GM21367 (cell line): ENCODE data around the gene LHFPL6.
"Not testable (repeated sequence)": the region's sequence is repeated elsewhere in the genome, so short reads cannot be mapped to it uniquely, and the experiment has no call there.

ENCODE experiments used
- ATAC-seq: cut with Tn5 transposase; IDR thresholded peaks from one replicate; pipeline ENCODE4 v1.9.1; 2021; ENCODE audit not compliant: unreplicated experiment

LHFPL6 gene

GRCh38 chr13:39364947-39365468 is 238.0 kb downstream of the LHFPL6 start:
- no peak for ATAC-seq

GRCh38 chr13:39363382-39363772 is 239.6 kb downstream of the LHFPL6 start:
- no peak for ATAC-seq

GRCh38 chr13:39362652-39363381 is 240.2 kb downstream of the LHFPL6 start:
- ATAC-seq = no peak

DNA sequence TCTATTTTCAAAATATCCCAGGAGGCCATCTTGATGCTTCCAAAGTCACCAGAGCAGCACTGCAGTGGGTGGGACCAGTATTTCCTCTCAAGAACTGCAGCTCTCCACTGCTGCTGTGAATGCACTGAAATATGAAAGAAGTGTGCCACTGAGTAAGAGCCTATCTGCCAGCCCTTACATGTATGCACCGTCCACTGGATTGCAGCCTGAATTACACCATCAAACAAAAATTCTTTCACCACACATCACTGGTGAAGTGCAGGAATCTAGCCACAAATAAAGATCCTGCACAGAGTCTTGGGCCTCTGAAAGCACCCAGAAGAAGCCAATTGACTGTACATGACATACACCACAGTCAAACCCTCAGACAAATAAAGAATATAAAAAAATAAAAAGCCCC is 249.0 kb downstream of the LHFPL6 start:
- ATAC-seq = no peak

- ATAC-seq = no peak
These were observed 252.5 kb downstream of the LHFPL6 start for GRCh38 chr13:39350461-39350881.

GRCh38 chr13:39349391-39349960 is 253.5 kb downstream of the LHFPL6 start:
- no peak for ATAC-seq

DNA sequence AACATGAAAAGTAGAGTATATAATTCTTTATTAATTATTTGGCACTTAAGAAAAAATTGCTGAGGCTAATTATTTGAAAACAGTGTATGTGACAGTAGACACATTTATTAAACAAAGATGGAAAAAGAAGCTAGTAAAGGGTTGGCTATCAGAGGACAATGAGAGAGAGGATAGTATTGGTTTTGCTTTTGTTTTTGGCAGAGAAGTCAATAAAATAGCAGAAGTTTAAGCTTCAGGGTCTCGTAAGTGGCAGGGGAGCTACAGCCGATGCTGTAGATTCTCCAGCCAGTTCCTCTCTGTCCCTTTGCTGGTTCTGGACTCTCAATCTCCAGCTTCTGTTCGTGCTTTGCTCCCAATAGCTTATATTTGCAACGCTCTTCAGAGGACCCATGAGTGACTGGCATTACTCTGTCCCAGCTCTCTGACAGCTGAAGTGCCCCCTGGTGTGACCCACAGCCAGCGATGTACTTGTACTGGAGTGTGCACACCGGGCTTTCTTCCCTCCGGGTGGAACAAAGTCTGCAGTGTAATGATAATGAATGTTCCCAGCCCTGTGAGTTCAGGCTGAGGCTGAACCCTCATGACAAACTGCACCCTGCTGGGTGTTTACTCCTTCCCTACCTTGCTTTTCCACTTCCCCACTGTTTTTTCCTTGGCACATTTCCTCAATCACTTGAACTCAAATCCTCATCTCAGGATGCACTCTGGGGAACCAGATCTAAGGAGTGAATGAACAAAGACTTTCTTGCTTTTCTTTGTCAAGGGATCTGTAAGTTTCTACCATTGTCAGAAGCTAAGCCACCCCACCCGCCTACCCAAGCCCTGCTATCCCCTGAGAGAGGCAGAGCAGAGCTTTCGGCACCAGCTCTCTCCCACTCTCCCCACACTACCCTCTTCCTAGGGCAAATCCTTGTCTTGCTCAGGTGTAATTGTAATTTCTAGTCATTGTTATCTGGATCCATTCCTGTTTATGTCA is 254.8 kb downstream of the LHFPL6 start:
- ATAC-seq = no peak

- no peak for ATAC-seq
These were observed 257.0 kb downstream of the LHFPL6 start for GRCh38 chr13:39345982-39346381.

GRCh38 chr13:39341251-39341650 is 261.7 kb downstream of the LHFPL6 start:
- ATAC-seq = no peak

DNA sequence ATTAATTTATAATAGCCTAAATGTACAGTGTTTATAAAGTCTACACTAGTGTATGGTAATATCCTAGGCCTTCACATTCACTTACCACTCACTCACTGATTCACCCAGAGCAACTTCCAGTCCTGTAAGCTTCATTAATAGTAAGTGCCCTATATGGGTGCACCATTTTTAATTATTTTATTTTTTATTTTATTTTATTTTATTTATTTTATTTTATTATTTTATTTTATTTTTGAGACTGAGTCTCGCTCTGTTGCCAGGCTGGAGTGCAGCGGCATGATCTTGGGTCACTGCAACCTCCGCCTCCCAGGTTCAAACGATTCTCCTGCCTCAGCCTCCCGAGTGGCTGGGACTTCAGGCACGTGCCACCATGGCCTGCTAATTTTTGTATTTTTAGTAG is 264.9 kb downstream of the LHFPL6 start:
- ATAC-seq = not testable (repeated sequence)

- no peak for ATAC-seq
These were observed 266.1 kb downstream of the LHFPL6 start for GRCh38 chr13:39336937-39337336.

DNA sequence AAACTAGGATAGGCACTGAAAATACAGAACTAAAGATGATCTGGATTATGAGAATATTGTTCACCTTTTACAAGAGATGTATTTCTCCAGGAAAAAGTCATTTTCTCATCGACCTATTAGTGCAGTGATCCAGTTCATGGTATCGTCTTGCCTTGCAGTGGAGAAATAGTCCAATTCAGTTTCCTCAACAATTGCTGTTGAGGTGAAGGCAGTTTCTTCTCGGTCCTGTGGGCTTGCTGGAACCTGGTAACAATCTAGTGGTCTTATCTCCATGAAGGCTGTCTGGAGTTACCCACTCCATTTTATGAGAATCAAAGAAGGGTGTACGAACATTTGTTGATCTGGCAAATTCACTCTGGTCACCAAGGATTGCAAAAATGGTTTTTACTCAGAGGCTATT is 266.8 kb downstream of the LHFPL6 start:
- no peak for ATAC-seq

GRCh38 chr13:39335721-39336120 is 267.3 kb downstream of the LHFPL6 start:
- no peak for ATAC-seq

DNA sequence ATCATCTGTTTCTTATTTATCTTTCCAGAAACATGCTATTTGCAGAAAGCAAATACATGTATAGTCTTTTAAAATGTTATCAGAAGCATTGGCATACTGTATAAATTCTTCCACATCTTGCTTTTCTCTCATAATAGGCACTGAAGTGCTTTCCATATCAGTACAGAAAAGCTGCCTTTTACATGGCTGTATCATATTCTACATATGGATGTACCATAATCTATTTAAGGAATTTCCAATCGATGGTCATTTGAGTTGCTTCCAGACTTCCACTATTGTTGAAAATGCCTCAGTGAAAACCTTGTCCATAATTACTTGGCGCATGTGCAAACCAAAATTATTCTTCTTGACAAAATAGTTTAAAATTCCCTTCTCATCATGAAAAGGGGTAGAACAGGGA is 272.5 kb downstream of the LHFPL6 start:
- no peak for ATAC-seq

- no peak for ATAC-seq
These were observed 273.8 kb downstream of the LHFPL6 start for GRCh38 chr13:39329182-39329639.

DNA sequence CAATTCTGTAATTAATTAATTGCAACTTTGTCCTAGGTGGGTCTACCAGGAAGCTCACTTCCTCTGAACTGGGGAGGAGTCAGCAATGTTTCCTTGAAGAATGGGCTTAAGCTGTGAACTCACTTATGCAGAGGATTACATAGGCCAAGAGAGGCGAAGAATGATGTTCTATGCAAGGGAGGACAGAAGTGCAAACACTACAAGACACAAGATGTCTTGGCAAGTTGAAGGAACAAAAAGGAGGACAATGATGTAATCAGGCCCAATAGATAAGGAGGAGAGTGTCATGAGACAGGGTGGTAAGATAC is 275.9 kb downstream of the LHFPL6 start:
- ATAC-seq = no peak

DNA sequence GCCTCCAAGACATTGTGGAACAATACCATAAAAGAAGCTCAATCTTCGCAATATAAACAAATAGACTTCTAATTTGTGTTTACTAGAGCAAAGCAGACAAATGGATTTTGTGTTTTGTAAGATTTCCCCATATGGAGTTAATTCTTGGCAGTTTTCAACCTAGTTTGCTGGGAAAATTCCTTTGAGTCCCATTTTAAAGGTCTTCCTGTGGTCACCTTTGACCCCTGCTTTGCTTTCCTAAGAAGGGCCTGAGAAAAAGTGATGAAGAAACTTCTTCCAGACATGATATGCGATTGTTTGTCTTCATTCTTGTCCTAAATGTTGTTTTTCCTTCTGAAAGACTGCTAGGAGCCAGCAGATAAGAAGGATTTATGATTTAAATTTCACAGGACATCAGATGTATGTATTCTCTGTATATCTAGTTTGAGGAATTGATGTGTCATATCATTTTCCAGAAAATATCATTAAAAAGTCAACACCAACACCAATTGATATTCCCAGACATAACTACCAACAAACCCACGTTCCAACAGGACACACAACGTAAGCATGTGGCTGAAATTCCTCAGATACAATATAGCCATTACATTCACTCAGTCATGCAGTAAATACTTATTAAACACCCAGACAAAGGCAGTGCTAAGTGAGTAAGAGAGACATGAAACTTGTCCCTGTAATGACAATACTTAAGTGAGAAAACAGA is 276.4 kb downstream of the LHFPL6 start:
- ATAC-seq = no peak

DNA sequence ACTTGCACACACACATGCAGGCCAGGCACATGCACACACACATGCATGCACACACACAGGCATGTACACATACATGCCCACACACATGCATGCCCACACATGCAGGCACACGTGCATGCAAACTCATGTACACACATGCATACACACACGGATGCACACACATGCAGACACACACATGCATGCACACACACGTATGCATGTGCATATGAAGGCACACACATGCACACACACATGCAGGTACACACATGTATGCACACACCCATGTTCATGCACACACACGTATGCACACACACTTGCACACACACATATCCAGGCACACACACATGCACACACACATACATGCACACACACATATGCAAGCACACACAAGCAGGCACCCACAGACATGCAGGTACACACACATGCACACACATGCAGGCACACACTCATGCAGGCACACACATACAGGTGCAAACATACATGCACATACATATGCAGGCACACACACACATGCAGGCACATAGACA is 278.1 kb downstream of the LHFPL6 start:
- no peak for ATAC-seq

GRCh38 chr13:39322836-39323585 is 280.0 kb downstream of the LHFPL6 start:
- no peak for ATAC-seq

DNA sequence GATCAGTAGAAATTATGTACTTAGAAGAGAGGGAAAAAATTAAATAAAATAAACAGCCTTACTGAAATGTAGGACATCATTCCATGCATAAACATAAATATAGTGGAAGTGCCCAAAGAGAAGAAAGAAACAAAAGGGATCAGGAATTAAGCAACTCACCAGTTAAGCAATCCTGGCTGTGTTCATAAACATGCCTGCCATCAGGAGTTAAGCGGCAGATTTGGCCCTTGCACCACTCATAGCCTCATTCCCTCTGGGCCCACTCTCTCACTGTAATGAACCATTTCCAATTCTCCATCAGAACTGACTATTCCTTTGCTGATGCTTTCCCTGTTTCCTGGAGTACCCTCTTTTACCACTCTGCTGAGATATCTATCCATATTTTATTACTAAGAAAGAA is 281.4 kb downstream of the LHFPL6 start:
- no peak for ATAC-seq
